HG02970 (cell line): ENCODE data around the gene VPS25.

ENCODE experiments used
- ATAC-seq: cut with Tn5 transposase; IDR thresholded peaks from one replicate; pipeline ENCODE4 v1.9.1; 2021; ENCODE audit warnings: mild to moderate bottlenecking, moderate library complexity, moderate number of reproducible peaks; ENCODE audit not compliant: unreplicated experiment, low FRiP score

The VPS25 gene

DNA sequence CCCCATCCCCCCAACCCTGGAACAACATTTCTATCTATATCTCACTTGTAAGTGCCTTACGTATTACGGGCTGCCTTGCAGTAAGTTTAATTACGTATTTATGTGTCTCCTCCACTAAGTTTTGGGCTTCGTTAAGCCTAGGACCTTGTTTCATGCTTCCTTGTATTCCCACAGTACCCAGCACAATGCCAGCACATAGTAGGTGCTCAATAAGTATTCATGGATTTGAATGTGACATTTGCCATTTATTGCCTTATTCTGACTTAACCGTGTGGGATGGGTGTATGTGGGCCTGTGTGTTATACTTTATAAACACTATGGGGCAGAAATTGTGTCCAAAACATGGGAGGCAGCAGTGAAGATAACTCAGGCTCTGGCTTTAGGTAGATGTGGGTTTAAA lies 19.3 kb downstream of the VPS25 start:
- no peak for ATAC-seq

GRCh38 chr17:42795061-42795460 lies 21.8 kb downstream of the VPS25 start:
- ATAC-seq = no peak

DNA sequence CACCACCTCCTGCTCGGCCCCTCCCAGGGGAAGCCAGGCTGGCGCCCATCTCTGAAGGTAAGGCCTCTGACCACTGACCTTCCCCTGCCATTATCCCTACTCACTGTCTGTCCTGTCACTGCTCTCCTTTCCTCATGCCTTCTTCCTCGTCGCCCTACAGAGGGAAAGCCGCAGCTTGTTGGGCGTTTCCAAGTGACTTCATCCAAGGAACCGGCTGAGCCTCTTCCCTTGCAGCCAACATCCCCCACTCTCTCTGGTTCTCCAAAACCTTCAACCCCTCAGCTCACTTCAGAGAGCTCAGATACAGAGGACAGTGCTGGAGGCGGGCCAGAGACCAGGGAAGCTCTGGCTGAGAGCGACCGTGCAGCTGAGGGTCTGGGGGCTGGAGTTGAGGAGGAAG lies 22.2 kb downstream of the VPS25 start:
- no peak for ATAC-seq

DNA sequence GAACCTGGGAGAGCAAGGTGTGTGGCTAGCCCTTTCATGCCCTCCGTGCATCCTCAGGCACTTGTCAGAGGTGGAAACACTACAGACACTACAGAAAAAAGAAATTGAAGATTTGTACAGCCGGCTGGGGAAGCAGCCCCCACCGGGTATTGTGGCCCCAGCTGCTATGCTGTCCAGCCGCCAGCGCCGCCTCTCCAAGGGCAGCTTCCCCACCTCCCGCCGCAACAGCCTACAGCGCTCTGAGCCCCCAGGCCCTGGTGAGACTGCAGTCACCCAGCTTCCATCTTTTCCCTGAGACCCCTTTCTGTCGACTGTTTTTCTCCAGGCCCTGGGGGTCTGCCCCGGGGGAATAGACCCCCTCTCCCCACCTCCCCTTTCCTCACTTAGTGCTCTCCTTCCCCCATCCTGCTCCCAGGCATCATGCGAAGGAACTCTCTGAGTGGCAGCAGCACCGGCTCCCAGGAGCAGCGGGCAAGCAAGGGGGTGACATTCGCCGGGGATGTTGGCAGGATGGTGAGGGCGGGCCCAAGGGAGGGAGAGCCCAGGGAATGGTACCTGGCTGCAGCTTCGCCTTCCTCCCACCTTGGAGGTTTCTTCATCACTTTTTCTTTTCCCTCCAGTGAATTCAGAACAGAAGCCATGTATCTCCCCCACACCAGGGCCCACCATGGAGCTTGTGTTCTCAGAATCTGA lies 23.0 kb downstream of the VPS25 start:
- ATAC-seq = no peak

- ATAC-seq = no peak
These were observed 24.1 kb downstream of the VPS25 start for GRCh38 chr17:42797067-42798007.

GRCh38 chr17:42798011-42798382 lies 24.7 kb downstream of the VPS25 start:
- ATAC-seq = no peak

GRCh38 chr17:42798383-42799380 lies 25.4 kb downstream of the VPS25 start, which contains the start of the genes CNTD1 and COA3:
TSS of gene CNTD1 (plus strand) at chr17:42798861. CDS start at chr17:42799068, 207 bp downstream.
TSS of gene COA3 (minus strand) at chr17:42798704. CDS start at chr17:42798681, 23 bp downstream.
- peak; percentile 62 for ATAC-seq

GRCh38 chr17:42803074-42803883 lies 30.0 kb downstream of the VPS25 start:
- ATAC-seq = no peak

DNA sequence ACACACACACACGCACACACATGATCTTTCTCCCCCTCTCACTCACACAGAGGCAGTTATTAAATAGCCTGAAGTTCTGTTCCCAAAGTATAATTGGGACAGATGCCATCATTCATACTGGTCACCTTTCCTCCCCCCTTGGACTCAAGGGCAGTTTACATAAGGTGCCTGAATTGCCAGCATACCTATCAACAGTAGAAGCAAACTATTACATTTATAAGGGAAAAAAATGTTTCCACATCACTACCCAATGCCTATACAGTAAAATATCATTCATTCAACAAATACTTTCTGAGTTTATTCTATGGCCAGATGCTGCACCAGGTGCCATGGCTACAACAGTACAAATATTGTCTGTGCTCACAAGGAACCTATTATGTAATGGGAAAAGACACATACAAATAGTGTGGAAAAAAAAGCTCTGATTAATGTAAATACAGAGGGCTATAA lies 31.7 kb downstream of the VPS25 start:
- no peak for ATAC-seq

- ATAC-seq = no peak
These were observed 33.0 kb downstream of the VPS25 start for GRCh38 chr17:42806249-42806648.

GRCh38 chr17:42809250-42809649 lies 36.0 kb downstream of the VPS25 start:
- ATAC-seq = no peak

GRCh38 chr17:42814633-42815399 lies 41.6 kb downstream of the VPS25 start:
- ATAC-seq = no peak

GRCh38 chr17:42817866-42818265 lies 44.6 kb downstream of the VPS25 start:
- ATAC-seq = no peak

DNA sequence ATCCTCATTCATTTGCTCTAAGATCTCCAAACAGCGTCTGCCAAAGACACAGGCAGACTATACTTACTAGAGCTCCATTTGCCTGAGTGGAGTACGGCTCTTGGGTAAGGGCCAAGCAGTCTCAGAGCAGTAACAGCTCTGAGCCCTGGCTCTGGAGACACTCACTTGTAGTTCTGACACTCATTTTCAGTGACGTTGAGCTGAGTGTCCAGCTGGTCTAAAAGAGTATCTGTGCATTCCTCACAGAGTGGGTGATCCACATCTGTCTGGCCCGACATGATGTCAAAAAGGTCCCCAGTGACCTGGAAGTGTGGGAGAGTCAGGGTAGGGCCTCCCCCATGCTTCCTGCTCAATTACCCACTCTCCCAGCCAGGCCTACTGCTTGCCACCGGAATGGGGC lies 45.1 kb downstream of the VPS25 start:
- ATAC-seq = no peak

GRCh38 chr17:42819939-42820535 lies 46.8 kb downstream of the VPS25 start:
- ATAC-seq = no peak

DNA sequence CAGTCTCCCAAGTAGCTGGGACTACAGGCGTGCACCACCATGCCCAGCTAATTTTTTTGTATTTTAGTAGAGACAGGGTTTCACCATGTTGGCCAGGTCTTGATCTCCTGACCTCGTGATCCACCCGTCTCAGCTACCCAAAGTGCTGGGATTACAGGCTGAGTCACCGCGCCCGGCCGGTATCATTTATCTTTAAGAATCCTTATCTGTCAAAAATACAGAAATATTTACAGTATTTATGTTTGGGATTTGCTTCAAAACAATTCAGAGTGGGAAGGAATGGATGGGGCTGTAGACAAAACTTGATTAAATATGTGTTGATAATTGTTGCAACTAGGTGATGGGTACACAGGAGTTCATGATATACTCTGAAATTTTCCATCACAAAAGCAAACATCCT lies 47.9 kb downstream of the VPS25 start:
- ATAC-seq = no peak

DNA sequence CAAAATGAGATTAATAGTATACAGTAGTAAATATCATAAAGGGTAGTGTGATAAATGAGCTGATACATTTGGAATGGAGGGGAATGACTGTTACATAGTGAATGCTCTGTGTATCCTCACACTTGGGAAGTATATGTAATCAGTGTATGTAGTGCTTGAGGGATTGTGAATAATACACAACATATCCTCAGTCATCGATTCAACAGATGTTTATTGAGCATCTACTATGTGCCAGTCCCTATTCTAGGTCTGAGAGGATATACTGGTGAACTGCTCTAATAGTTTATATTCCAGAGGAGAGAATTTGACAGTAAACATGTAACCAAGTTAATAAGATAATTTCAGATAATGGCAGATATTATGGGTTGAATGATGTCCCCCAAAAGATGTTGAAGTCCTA lies 54.2 kb downstream of the VPS25 start:
- ATAC-seq = no peak
